HepG2 (cell line): ENCODE results near the gene SLC19A1. TPM values are rescaled to one million over a fixed set of nuclear protein-coding genes. Genes with fewer than 3 reads are reported as not detected.

Experiments
- ATAD3A ChIP-seq: sonication (generic); formaldehyde crosslinking; IDR thresholded peaks from 2 replicates; pipeline ENCODE4 v1.4.0; 2020; ENCODE audit warnings: missing genetic modification reagents
- ELF3 ChIP-seq: IDR thresholded peaks from 2 replicates; pipeline ENCODE4 v1.6.1; 2016; ENCODE audit warnings: missing genetic modification reagents, missing compliant biosample characterization
- FOXO1 ChIP-seq: sonication (generic); formaldehyde crosslinking; IDR thresholded peaks from 2 replicates; pipeline ENCODE4 v1.4.0; 2020; ENCODE audit warnings: missing genetic modification reagents
- GABPA ChIP-seq, 2 experiments: IDR thresholded peaks; 2 replicates each; pipeline ENCODE4 v1.6.1; 2011 to 2016; ENCODE audit warnings: low read depth in 2 of 2, low read length in 1 of 2, missing biosample characterization in 1 of 2, missing genetic modification characterization in 1 of 2
- HMGA1 ChIP-seq: sonication (generic); formaldehyde crosslinking; conservative IDR thresholded peaks from 2 replicates; pipeline ENCODE4 v1.4.0; 2020; ENCODE audit warnings: missing genetic modification reagents
- NBN ChIP-seq: fragments of 450-650 bp; conservative IDR thresholded peaks from 2 replicates; pipeline ENCODE4 v1.6.1; 2017
- PHF20 ChIP-seq: sonication (generic); formaldehyde crosslinking; IDR thresholded peaks from 2 replicates; pipeline ENCODE4 v1.5.0; 2020; ENCODE audit warnings: mild to moderate bottlenecking, missing genetic modification reagents
- RAD51 ChIP-seq: fragments of 450-650 bp; IDR thresholded peaks from 2 replicates; pipeline ENCODE4 v1.6.1; 2016; ENCODE audit warnings: borderline replicate concordance
- RELA ChIP-seq: sonication (generic); formaldehyde crosslinking; IDR thresholded peaks from 2 replicates; pipeline ENCODE4 v1.4.0; 2020; ENCODE audit warnings: missing genetic modification reagents
- SIX4 ChIP-seq: sonication (generic); formaldehyde crosslinking; IDR thresholded peaks from 2 replicates; pipeline ENCODE4 v1.4.0; 2020; ENCODE audit warnings: missing genetic modification reagents
- SMARCC2 ChIP-seq: fragments of 450-650 bp; IDR thresholded peaks from 2 replicates; pipeline ENCODE4 v1.6.1; 2017; ENCODE audit warnings: antibody characterized with exemption, mild to moderate bottlenecking
- SP4 ChIP-seq: sonication (generic); formaldehyde crosslinking; IDR thresholded peaks from 2 replicates; pipeline ENCODE4 v1.8.1; 2023; ENCODE audit warnings: mild to moderate bottlenecking, missing genetic modification reagents
- SP5 ChIP-seq: IDR thresholded peaks from 2 replicates; pipeline ENCODE4 v1.6.1; 2016; ENCODE audit warnings: low read depth, borderline replicate concordance
- TFDP1 ChIP-seq: IDR thresholded peaks from 2 replicates; pipeline ENCODE4 v1.6.1; 2016; ENCODE audit warnings: missing compliant biosample characterization, missing genetic modification reagents, borderline replicate concordance
- TFDP2 ChIP-seq: sonication (generic); formaldehyde crosslinking; IDR thresholded peaks from 2 replicates; pipeline ENCODE4 v1.4.0; 2020; ENCODE audit warnings: missing genetic modification reagents
- ZBTB25 ChIP-seq: IDR thresholded peaks from 2 replicates; pipeline ENCODE4 v1.6.1; 2018; ENCODE audit warnings: missing genetic modification reagents
- ZBTB8A ChIP-seq: sonication (generic); formaldehyde crosslinking; IDR thresholded peaks from 2 replicates; pipeline ENCODE4 v1.4.0; 2020; ENCODE audit warnings: mild to moderate bottlenecking, low read depth, missing genetic modification reagents, borderline replicate concordance
- ZFP41 ChIP-seq: sonication (generic); formaldehyde crosslinking; IDR thresholded peaks from 2 replicates; pipeline ENCODE4 v1.4.0; 2020; ENCODE audit warnings: mild to moderate bottlenecking, missing genetic modification reagents, borderline replicate concordance
- ZMAT5 ChIP-seq: sonication (generic); formaldehyde crosslinking; IDR thresholded peaks from 2 replicates; pipeline ENCODE4 v1.5.0; 2020; ENCODE audit warnings: mild to moderate bottlenecking, low read depth, missing genetic modification reagents, borderline replicate concordance
- ZNF225 ChIP-seq: sonication (generic); formaldehyde crosslinking; IDR thresholded peaks from 2 replicates; pipeline ENCODE4 v1.4.0; 2020; ENCODE audit warnings: mild to moderate bottlenecking, missing genetic modification reagents
- ZNF441 ChIP-seq: sonication (generic); formaldehyde crosslinking; IDR thresholded peaks from 2 replicates; pipeline ENCODE4 v1.7.0; 2021; ENCODE audit warnings: missing genetic modification reagents, borderline replicate concordance
- ZNF468 ChIP-seq: sonication (generic); formaldehyde crosslinking; IDR thresholded peaks from 2 replicates; pipeline ENCODE4 v1.8.0; 2022; ENCODE audit warnings: mild to moderate bottlenecking, moderate library complexity, missing genetic modification reagents
- ZNF557 ChIP-seq: sonication (generic); formaldehyde crosslinking; IDR thresholded peaks from 2 replicates; pipeline ENCODE4 v1.4.0; 2020; ENCODE audit warnings: missing genetic modification reagents
- ZNF703 ChIP-seq: sonication (generic); formaldehyde crosslinking; IDR thresholded peaks from 2 replicates; pipeline ENCODE4 v1.5.1; 2020; ENCODE audit warnings: missing genetic modification reagents, mild to moderate bottlenecking, moderate library complexity, borderline replicate concordance
- ZNF747 ChIP-seq: sonication (generic); formaldehyde crosslinking; IDR thresholded peaks from 2 replicates; pipeline ENCODE4 v1.8.1; 2023; ENCODE audit warnings: missing genetic modification reagents, mild to moderate bottlenecking, borderline replicate concordance
- ZNF775 ChIP-seq: sonication (generic); formaldehyde crosslinking; IDR thresholded peaks from 2 replicates; pipeline ENCODE4 v1.4.0; 2020; ENCODE audit warnings: missing genetic modification reagents, mild to moderate bottlenecking, moderate library complexity, borderline replicate concordance
- ZNF776 ChIP-seq: sonication (generic); formaldehyde crosslinking; IDR thresholded peaks from 2 replicates; pipeline ENCODE4 v1.4.0; 2020; ENCODE audit warnings: mild to moderate bottlenecking, missing genetic modification reagents
- ZNF780A ChIP-seq: sonication (generic); formaldehyde crosslinking; IDR thresholded peaks from 2 replicates; pipeline ENCODE4 v1.8.0; 2022; ENCODE audit warnings: mild to moderate bottlenecking, missing genetic modification reagents, moderate library complexity
- ZSCAN30 ChIP-seq: sonication (generic); formaldehyde crosslinking; IDR thresholded peaks from 2 replicates; pipeline ENCODE4 v1.5.0; 2020; ENCODE audit warnings: mild to moderate bottlenecking, missing genetic modification reagents
- polyA plus RNA-seq, 8 experiments: library from polyadenylated mRNA; depleted of rRNA in 3 of 8; stranded (reverse) in 7 of 8; unstranded in 1 of 8; fragments of >200 nt; fragmentation: Illumina TruSeq in 4 of 8; extraction: Trizol in 4 of 8; gene quantifications; 2 replicates each; pipeline versions ENCODE4 v1.2.1 to v1.2.3, GENCODE V29; 2011 to 2016; ENCODE audit warnings: low read depth in 4 of 8, missing spikeins in 1 of 8, mixed read lengths in 1 of 8; ENCODE audit not compliant: insufficient read depth in 1 of 8
- total RNA-seq, 5 experiments: library from RNA; depleted of rRNA; stranded (reverse); fragments of >200 nt; fragmentation: Illumina TruSeq; extraction: Trizol; gene quantifications; 2 replicates each; pipeline ENCODE4 v1.2.3, GENCODE V29; 2016; ENCODE audit warnings: low read depth in 1 of 5

Gene SLC19A1
- total and polyA plus RNA-seq, 2 of the 13 experiments (the other 11 are each of a cell fraction or from before 2014, with no cell fraction given): 21.8 to 23.0 TPM

GRCh38 chr21:45525153-45525909, 16.9 kb downstream of the SLC19A1 start (continued):
- TF ChIP-seq TFDP1 (CRISPR knock-in tag) (peak; percentile 37; the same call in 1 of the 2 replicates), ZNF441 (CRISPR knock-in tag) (peak; percentile 70; the same call in 1 of the 2 replicates), ZBTB8A (CRISPR knock-in tag) (no peak), HMGA1 (CRISPR knock-in tag) (no peak), ZSCAN30 (CRISPR knock-in tag) (no peak), RELA (no peak), ZNF780A (CRISPR knock-in tag) (no peak), SP5 (peak; percentile 50; the same call in 1 of the 2 replicates), RAD51 (peak; percentile 90), SP4 (CRISPR knock-in tag) (peak; percentile 57), TFDP2 (CRISPR knock-in tag) (peak; percentile 57), ZBTB25 (no peak), ZNF468 (CRISPR knock-in tag) (no peak), SMARCC2 (no peak), NBN (no peak), ZNF747 (peak; percentile 78; the same call in 1 of the 2 replicates), ZMAT5 (CRISPR knock-in tag) (no peak), SIX4 (CRISPR knock-in tag) (peak; percentile 47; the same call in 1 of the 2 replicates), ELF3 (CRISPR knock-in tag) (peak; percentile 81), ATAD3A (CRISPR knock-in tag) (no peak), ZNF557 (CRISPR knock-in tag) (no peak), ZNF703 (CRISPR knock-in tag) (no peak), ZNF775 (CRISPR knock-in tag) (no peak), FOXO1 (CRISPR knock-in tag) (no peak; the same call in 1 of the 2 replicates), ZFP41 (no peak), ZNF225 (CRISPR knock-in tag) (no peak), PHF20 (CRISPR knock-in tag) (no peak), GABPA (IDR thresholded peaks at IDR 0.05; ENCODE audit: low read depth, low read length) (no peak), GABPA (CRISPR knock-in tag; IDR thresholded peaks at IDR 0.05; ENCODE audit: low read depth) (peak; percentile 67), ZNF776 (CRISPR knock-in tag) (no peak; the same call in 1 of the 2 replicates)
